Measurements from ENCODE around the gene USP40.

DNA sequence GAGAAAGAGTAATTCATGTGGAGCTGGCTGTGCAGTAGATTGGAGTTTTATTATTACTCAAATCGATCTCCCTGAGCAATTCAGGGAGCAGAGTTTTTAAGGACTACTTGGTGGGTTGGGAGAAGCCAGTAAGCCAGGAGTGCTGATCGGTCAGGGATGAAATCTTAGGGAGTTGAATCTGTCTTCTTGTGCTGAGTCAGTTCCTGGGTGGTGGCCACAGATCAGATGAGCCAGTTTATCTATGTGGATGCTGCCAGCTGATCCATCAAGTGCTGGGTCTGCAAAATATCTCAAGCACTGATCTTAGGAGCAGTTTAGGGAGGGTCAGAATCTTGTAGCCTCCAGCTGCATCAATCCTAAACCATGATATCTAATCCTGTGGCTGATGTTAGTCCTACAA lies 33.8 kb upstream of the USP40 start:
- TF ChIP-seq, protein P1, sequence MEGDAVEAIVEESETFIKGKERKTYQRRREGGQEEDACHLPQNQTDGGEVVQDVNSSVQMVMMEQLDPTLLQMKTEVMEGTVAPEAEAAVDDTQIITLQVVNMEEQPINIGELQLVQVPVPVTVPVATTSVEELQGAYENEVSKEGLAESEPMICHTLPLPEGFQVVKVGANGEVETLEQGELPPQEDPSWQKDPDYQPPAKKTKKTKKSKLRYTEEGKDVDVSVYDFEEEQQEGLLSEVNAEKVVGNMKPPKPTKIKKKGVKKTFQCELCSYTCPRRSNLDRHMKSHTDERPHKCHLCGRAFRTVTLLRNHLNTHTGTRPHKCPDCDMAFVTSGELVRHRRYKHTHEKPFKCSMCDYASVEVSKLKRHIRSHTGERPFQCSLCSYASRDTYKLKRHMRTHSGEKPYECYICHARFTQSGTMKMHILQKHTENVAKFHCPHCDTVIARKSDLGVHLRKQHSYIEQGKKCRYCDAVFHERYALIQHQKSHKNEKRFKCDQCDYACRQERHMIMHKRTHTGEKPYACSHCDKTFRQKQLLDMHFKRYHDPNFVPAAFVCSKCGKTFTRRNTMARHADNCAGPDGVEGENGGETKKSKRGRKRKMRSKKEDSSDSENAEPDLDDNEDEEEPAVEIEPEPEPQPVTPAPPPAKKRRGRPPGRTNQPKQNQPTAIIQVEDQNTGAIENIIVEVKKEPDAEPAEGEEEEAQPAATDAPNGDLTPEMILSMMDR (conservative IDR thresholded peaks at IDR 0.05): no peak
- no peak for TF ChIP-seq ZFX (IDR thresholded peaks at IDR 0.05)

Data from C4-2B (cell line).